HCT116 (cell line): ENCODE measurements around the gene RBPJ. TPM values are rescaled to one million over a fixed set of nuclear protein-coding genes. Genes with fewer than 3 reads are reported as not detected.

Experiments
- ATAC-seq: fragments of 200-7000 bp; cut with Tn5 transposase; 2 replicates; pipeline ENCODE4 v1.9.1; 2020; ENCODE audit warnings: mild to moderate bottlenecking, moderate library complexity
- BruUV-seq: library from RNA; stranded (reverse); fragments of 400-500 nt; replicated peaks from 2 replicates; lab custom pipeline; 2021; lab: Mats Ljungman, UMichigan
- CTCF ChIA-PET: fragments of 300-600 bp; sonication (Branson Sonifier 250); formaldehyde crosslinking; loops from one replicate; lab custom pipeline; 2021; ENCODE audit warnings: antibody characterized with exemption; lab: Charles Lee
- POLR2A ChIA-PET: fragments of 300-600, 350-600 bp; sonication (Branson Sonifier 250); formaldehyde crosslinking; loops from one replicate; lab custom pipeline; 2021; ENCODE audit warnings: antibody characterized with exemption; lab: Charles Lee
- RAD21 ChIA-PET, 2 experiments: fragments of 300-600 bp; sonication (Branson Sonifier 250); formaldehyde crosslinking; loops; one replicate each; lab custom pipeline; 2023; ENCODE audit warnings: low total read pairs in 2 of 2; ENCODE audit not compliant: uncharacterized antibody in 2 of 2, unreplicated experiment in 2 of 2, low non-redundant PET in 1 of 2; lab: Charles Lee
- DNase-seq: peaks from one replicate; pipeline ENCODE4 v3.0.0-alpha.2; 2010; ENCODE audit warnings: low read depth, low spot score
- H2AFZ ChIP-seq: fragments of 200-600 bp; shearing (Covaris generic), sonication (generic); 2 replicates; pipeline ENCODE4 v1.6.1; 2017; ENCODE audit warnings: low read depth, mixed run types, mixed read lengths, antibody characterized with exemption, low read length; ENCODE audit not compliant: poor library complexity, severe bottlenecking
- H3K27ac ChIP-seq: 2 replicates; pipeline ENCODE4 v1.5.1; 2012; ENCODE audit warnings: low read depth, low read length
- H3K27me3 ChIP-seq: fragments of 200-600 bp; sonication (generic); 2 replicates; pipeline ENCODE4 v1.6.1; 2016; ENCODE audit warnings: mixed run types, low read length, mixed read lengths; ENCODE audit not compliant: insufficient read depth
- H3K36me3 ChIP-seq, 2 experiments: fragments of 200-500 bp in 1 of 2; fragments of 200-600 bp in 1 of 2; sonication (Bioruptor generic) in 1 of 2; sonication (generic) in 1 of 2; 2 replicates each; pipeline versions ENCODE4 v1.5.1 to v1.6.1; 2014 to 2016; ENCODE audit warnings: low read length in 2 of 2, inconsistent platforms in 1 of 2, mixed read lengths in 1 of 2, mixed run types in 1 of 2; ENCODE audit not compliant: insufficient read depth in 2 of 2, control insufficient read depth in 1 of 2
- H3K4me1 ChIP-seq, 2 experiments: fragments of 200-600 bp in 1 of 2; sonication (generic) in 1 of 2; 2 replicates each; pipeline versions ENCODE4 v1.5.1 to v1.6.1; 2012 to 2017; ENCODE audit warnings: low read length in 2 of 2, inconsistent platforms in 1 of 2, mild to moderate bottlenecking in 1 of 2, mixed read lengths in 1 of 2, mixed run types in 1 of 2, moderate library complexity in 1 of 2; ENCODE audit not compliant: insufficient read depth in 2 of 2, control insufficient read depth in 1 of 2
- H3K4me2 ChIP-seq: fragments of 200-600 bp; sonication (generic); 2 replicates; pipeline ENCODE4 v1.6.1; 2017; ENCODE audit warnings: mixed run types, low read length, mixed read lengths
- H3K4me3 ChIP-seq, 2 experiments: fragments of 200-600 bp in 1 of 2; sonication (generic) in 1 of 2; replicated peaks in 1 of 2; 2 replicates each; pipeline ENCODE4 v1.5.1; 2011 to 2016; ENCODE audit warnings: low read length in 2 of 2, control low read depth in 1 of 2, low read depth in 1 of 2, mild to moderate bottlenecking in 1 of 2, mixed read lengths in 1 of 2, mixed run types in 1 of 2
- H3K79me2 ChIP-seq: fragments of 200-600 bp; sonication (generic); 2 replicates; pipeline ENCODE4 v1.6.1; 2017; ENCODE audit warnings: mild to moderate bottlenecking, mixed run types, low read length, moderate library complexity, mixed read lengths; ENCODE audit not compliant: insufficient read depth
- H3K9ac ChIP-seq: fragments of 200-600 bp; sonication (generic); 2 replicates; pipeline ENCODE4 v1.6.1; 2016; ENCODE audit warnings: low read length, mixed read lengths
- H3K9me2 ChIP-seq: fragments of 200-600 bp; sonication (generic), shearing (Covaris generic); 2 replicates; pipeline ENCODE4 v1.6.1; 2017; ENCODE audit warnings: mixed run types, mild to moderate bottlenecking, moderate library complexity; ENCODE audit not compliant: insufficient read depth
- H3K9me3 ChIP-seq, 2 experiments: fragments of 200-500 bp in 1 of 2; fragments of 200-600 bp in 1 of 2; sonication (Bioruptor generic) in 1 of 2; sonication (generic) in 1 of 2; 2 replicates each; pipeline ENCODE4 v1.6.1; 2014 to 2017; ENCODE audit warnings: low read length in 2 of 2, mixed read lengths in 2 of 2, inconsistent platforms in 1 of 2, low read depth in 1 of 2, mild to moderate bottlenecking in 1 of 2, mixed run types in 1 of 2, moderate library complexity in 1 of 2; ENCODE audit not compliant: control insufficient read depth in 1 of 2, insufficient read depth in 1 of 2
- H4K20me1 ChIP-seq: fragments of 200-600 bp; sonication (generic), shearing (Covaris generic); 2 replicates; pipeline ENCODE4 v1.6.1; 2017; ENCODE audit warnings: mixed run types, mild to moderate bottlenecking, moderate library complexity; ENCODE audit not compliant: insufficient read depth
- CBX3 ChIP-seq: IDR thresholded peaks from 2 replicates; pipeline ENCODE4 v1.6.1; 2012; ENCODE audit warnings: low read depth
- EZH2phosphoT487 ChIP-seq: fragments of 200-600 bp; IDR thresholded peaks from 2 replicates; pipeline ENCODE4 v1.6.1; 2018; ENCODE audit warnings: antibody characterized with exemption, borderline replicate concordance
- ZFX ChIP-seq: fragments of 450-650 bp; IDR thresholded peaks from 2 replicates; pipeline ENCODE4 v1.6.1; 2017
- intact Hi-C: fragments of 100-400 bp; cut with micrococcal nuclease; formaldehyde crosslinking; loops from 2 replicates; pipeline ENCODE4 v1.10.0; 2022
- total RNA-seq: library from RNA; stranded (reverse); gene quantifications from one replicate; pipeline ENCODE4 v1.2.1, GENCODE V29; 2021; ENCODE audit not compliant: unreplicated experiment
- TF ChIP-seq, protein P1 (sequence below): IDR thresholded peaks from 2 replicates; pipeline ENCODE4 v1.6.1; 2011; ENCODE audit warnings: mild to moderate bottlenecking, low read length, moderate library complexity; ENCODE audit not compliant: insufficient replicate concordance; ENCODE audit errors: extremely low read depth
- TF ChIP-seq, protein P2 (sequence below): IDR thresholded peaks from 2 replicates; pipeline ENCODE4 v1.6.1; 2012; ENCODE audit warnings: low read depth

Gene RBPJ
- total RNA-seq, 1 experiment from 2014 or later = 72.7 TPM

- Histone ChIP-seq H4K20me1 (no peaks in the 10 kb centered on the region), H3K4me2 (no peak overlapping the region), H3K9me2 (no peaks in the 10 kb centered on the region), H3K79me2 (no peaks in the 10 kb centered on the region), H3K9me3 (no peaks in the 10 kb centered on the region), H3K27ac (no peak overlapping the region), H3K36me3 (no peaks in the 10 kb centered on the region), H3K9ac (no peak overlapping the region), H3K27me3 (no peaks in the 10 kb centered on the region), H3K4me1 (no peaks in the 10 kb centered on the region), H3K4me3 (no peak overlapping the region), H2AFZ (no peak overlapping the region)
- ChIA-PET CTCF (no interaction called here), RAD21 (no interaction called here), POLR2A (no interaction called here)
- BruUV-seq = no TSS peak
- no peak for DNase-seq
- intact Hi-C loops = no loop called here
- TF ChIP-seq ZFX = no peak
- no peak for TF ChIP-seq CBX3
- no peak for TF ChIP-seq EZH2phosphoT487
- TF ChIP-seq, protein P1, sequence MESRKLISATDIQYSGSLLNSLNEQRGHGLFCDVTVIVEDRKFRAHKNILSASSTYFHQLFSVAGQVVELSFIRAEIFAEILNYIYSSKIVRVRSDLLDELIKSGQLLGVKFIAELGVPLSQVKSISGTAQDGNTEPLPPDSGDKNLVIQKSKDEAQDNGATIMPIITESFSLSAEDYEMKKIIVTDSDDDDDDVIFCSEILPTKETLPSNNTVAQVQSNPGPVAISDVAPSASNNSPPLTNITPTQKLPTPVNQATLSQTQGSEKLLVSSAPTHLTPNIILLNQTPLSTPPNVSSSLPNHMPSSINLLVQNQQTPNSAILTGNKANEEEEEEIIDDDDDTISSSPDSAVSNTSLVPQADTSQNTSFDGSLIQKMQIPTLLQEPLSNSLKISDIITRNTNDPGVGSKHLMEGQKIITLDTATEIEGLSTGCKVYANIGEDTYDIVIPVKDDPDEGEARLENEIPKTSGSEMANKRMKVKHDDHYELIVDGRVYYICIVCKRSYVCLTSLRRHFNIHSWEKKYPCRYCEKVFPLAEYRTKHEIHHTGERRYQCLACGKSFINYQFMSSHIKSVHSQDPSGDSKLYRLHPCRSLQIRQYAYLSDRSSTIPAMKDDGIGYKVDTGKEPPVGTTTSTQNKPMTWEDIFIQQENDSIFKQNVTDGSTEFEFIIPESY = no peak
- TF ChIP-seq, protein P2, sequence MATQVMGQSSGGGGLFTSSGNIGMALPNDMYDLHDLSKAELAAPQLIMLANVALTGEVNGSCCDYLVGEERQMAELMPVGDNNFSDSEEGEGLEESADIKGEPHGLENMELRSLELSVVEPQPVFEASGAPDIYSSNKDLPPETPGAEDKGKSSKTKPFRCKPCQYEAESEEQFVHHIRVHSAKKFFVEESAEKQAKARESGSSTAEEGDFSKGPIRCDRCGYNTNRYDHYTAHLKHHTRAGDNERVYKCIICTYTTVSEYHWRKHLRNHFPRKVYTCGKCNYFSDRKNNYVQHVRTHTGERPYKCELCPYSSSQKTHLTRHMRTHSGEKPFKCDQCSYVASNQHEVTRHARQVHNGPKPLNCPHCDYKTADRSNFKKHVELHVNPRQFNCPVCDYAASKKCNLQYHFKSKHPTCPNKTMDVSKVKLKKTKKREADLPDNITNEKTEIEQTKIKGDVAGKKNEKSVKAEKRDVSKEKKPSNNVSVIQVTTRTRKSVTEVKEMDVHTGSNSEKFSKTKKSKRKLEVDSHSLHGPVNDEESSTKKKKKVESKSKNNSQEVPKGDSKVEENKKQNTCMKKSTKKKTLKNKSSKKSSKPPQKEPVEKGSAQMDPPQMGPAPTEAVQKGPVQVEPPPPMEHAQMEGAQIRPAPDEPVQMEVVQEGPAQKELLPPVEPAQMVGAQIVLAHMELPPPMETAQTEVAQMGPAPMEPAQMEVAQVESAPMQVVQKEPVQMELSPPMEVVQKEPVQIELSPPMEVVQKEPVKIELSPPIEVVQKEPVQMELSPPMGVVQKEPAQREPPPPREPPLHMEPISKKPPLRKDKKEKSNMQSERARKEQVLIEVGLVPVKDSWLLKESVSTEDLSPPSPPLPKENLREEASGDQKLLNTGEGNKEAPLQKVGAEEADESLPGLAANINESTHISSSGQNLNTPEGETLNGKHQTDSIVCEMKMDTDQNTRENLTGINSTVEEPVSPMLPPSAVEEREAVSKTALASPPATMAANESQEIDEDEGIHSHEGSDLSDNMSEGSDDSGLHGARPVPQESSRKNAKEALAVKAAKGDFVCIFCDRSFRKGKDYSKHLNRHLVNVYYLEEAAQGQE = no peak
- no peak for ATAC-seq
These were observed 162.0 kb downstream of the RBPJ start for GRCh38 chr4:26482508-26483462.
